Right kidney (tissue), 9 donors: Measurements from ENCODE around the gene PAH.
A peak's percentile ranks its signal among the peaks of the same experiment; 100 is the strongest.

ENCODE experiments used
- DNase-seq: peaks from one replicate; pipeline ENCODE4 v3.0.0-alpha.2; 2016
- long read RNA-seq, 8 donors: transcript quantifications; one replicate each; lab custom pipeline, GENCODE V29; 2026

PAH gene
- long read RNA-seq, donor 1, full-length matches to known transcripts, result 12 of 12 reads
- long read RNA-seq, donor 1, partial matches to known transcripts, result 0 of 12 reads
- long read RNA-seq, donor 1, other reads (novel, unspliced or antisense), result 0 of 12 reads
- long read RNA-seq, donor 2, full-length matches to known transcripts, result 9 of 14 reads
- long read RNA-seq, donor 2, partial matches to known transcripts, result 5 of 14 reads
- long read RNA-seq, donor 2, other reads (novel, unspliced or antisense), result 0 of 14 reads
- long read RNA-seq, donor 3, full-length matches to known transcripts, result 3 of 3 reads
- long read RNA-seq, donor 3, partial matches to known transcripts, result 0 of 3 reads
- long read RNA-seq, donor 3, other reads (novel, unspliced or antisense), result 0 of 3 reads
- long read RNA-seq, donor 4, full-length matches to known transcripts, result 6 of 6 reads
- long read RNA-seq, donor 4, partial matches to known transcripts, result 0 of 6 reads
- long read RNA-seq, donor 4, other reads (novel, unspliced or antisense), result 0 of 6 reads
- long read RNA-seq, donor 5, full-length matches to known transcripts, result 11 of 11 reads
- long read RNA-seq, donor 5, partial matches to known transcripts, result 0 of 11 reads
- long read RNA-seq, donor 5, other reads (novel, unspliced or antisense), result 0 of 11 reads
- long read RNA-seq, donor 6, full-length matches to known transcripts, result 3 of 3 reads
- long read RNA-seq, donor 6, partial matches to known transcripts, result 0 of 3 reads
- long read RNA-seq, donor 6, other reads (novel, unspliced or antisense), result 0 of 3 reads
- long read RNA-seq, donor 7, full-length matches to known transcripts, result 9 of 18 reads
- long read RNA-seq, donor 7, partial matches to known transcripts, result 9 of 18 reads
- long read RNA-seq, donor 7, other reads (novel, unspliced or antisense), result 0 of 18 reads
- long read RNA-seq, donor 8, full-length matches to known transcripts, result 8 of 16 reads
- long read RNA-seq, donor 8, partial matches to known transcripts, result 8 of 16 reads
- long read RNA-seq, donor 8, other reads (novel, unspliced or antisense), result 0 of 16 reads

DNA sequence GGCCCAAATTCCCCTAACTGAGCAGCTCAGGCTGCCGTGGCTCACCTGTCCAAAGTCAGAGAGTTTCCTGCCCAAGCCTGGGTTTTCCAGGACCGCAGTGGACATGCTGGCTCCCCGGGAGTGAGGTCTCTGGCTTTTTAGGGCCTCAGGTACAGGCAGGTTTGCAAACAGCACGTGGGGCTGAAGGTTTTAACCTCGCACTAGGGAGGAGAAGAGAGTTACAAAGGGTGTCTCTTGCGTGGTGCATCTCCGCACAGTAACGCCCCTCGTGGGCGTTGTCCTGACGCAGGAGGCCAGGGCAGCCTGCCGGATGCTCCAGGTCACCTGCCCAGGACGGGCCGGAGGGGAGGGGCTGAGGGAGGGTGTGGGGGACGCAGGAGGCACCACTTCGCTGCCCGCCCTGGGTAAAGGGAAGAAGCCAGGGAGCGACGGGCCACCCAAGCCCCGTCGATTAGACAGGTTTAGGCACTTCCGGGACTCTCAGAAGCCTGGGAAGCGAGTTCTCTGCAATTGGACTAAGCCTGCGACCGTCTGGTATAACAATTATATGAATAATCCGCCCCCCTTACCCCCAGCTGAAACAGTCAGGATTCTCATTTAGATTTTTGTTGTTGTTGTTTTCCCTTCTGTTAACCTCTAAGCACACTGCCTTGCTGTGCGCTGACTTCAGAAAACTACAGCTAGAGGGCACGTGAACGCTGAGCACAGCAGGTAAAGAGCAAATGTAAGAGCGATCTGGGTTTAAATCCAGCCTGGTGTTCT lies at the start of gene PAH:
Gene PAH (minus strand): TSS at position 219 of the 762 bp plus-strand sequence. CDS start 114 bp downstream, at position 105.
- DNase-seq, result peak; percentile 28

DNA sequence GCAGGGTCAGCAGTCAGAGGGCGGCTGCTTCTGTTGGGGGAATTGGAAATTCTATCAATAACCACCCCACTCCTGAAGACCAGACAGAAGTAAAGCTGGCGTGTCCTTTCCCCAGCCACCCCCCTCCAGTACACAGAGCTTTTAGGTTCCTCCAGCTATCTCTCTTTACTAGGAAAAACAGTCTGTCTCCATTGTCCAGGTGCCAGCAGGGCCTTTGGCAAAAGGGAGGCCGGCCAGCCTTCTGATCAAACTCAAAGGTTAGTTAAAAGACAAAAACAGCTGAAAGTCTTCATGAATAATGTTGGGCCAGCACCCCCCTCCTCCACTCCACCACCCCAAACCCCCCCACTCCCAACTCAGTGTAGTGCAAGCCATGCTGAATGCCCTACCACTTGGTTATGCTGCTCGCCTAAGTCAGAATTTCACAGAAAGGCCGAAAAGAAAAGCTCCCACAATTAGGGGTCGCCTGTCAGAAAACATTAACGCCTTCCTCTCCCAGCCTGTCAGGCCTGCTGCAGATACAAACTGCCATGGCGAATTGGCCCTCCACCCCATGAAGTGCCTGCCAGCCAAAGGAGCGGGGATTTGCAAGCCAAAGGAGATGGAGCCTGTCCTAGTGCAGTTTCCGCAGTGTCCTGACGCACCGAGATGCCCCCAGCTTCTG lies 49.3 kb upstream of the PAH start:
- DNase-seq, result no peak

DNA sequence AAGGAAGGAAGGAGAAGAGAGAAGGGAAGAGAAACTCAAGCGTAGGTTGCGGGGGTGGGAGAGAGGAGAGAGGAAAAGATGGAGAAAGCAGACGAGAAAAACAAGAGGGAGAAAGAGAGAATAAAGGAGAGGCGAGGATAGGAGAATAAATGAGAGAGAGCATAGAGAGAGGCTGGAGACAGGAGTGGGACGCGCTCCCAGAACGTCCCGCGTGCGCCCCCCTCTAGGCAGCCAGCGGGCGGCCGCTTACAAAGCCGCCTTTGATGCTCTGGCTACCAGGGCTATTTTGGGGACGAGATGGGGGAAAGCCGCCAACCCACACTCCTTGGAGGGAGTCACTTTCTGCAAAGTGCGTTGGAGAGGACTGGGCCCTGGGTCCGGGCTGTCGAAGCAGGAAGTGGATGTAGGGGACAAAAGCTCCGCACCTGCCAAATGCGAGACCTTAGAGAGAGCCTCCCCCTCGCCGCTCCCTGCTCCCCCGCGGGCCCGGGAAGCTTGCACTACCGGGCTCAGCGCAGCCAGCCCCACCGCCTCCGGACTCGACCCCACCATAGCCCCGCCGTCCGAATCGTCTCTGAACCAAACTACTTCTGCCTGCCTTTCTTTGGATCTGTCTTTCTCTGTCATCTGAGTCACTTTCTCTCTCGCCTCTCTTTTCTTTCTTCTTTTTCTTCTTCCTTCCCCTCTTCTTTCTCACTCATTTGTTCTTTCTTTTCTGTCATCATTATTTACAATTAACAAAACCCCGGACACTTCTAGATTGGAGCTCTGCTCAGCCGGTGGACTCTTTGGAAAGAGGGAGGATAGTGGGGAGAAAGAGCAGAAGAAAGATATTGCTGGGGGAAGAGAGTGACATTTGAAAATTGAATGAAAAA lies 48.5 kb upstream of the PAH start:
- no peak for DNase-seq

DNA sequence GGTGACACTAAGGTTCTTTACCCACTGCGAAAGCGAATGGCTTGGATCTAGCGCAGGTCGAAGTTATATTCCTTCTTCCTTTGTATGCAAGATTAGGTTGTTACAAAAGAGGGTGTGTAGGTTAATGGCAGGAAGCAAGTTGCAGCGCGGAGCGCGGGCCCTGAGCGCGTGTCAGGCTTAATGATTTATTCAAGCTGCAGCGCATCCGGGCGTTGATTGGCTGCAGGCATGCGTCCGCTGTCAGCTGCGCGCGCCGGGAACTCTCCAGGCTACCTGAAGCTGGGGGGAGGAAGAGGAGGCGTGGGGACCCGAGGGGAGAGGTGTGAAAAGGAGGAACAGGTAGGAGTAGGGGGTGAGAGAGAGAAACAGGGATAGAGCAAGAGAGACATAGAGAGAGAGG lies 47.8 kb upstream of the PAH start:
- no peak for DNase-seq

- DNase-seq, result no peak
Measured at GRCh38 chr12:102963796-102964195, 46.8 kb upstream of the PAH start.

GRCh38 chr12:102962986-102963385 lies 45.9 kb upstream of the PAH start:
- DNase-seq, result no peak

GRCh38 chr12:102962532-102962931 lies 45.5 kb upstream of the PAH start:
- no peak for DNase-seq

DNA sequence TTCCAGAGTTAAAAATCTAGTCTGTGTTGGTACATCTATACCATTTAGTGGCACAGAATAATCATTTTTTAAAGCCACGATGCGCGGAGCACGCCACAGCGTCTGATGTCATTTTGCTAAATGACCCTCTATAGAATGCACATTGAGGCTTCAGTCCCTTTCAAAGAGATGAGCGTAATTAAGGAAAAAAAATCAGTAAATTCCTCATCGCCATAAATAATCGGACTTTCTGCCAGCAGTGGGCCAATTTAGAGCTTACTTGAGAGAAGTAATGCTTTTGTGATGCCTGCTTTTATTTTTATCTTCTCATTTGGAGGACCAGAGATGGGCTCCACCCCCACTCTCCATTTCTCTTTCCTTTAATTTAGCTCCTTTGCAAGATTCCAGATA lies 44.4 kb upstream of the PAH start:
- no peak for DNase-seq

DNA sequence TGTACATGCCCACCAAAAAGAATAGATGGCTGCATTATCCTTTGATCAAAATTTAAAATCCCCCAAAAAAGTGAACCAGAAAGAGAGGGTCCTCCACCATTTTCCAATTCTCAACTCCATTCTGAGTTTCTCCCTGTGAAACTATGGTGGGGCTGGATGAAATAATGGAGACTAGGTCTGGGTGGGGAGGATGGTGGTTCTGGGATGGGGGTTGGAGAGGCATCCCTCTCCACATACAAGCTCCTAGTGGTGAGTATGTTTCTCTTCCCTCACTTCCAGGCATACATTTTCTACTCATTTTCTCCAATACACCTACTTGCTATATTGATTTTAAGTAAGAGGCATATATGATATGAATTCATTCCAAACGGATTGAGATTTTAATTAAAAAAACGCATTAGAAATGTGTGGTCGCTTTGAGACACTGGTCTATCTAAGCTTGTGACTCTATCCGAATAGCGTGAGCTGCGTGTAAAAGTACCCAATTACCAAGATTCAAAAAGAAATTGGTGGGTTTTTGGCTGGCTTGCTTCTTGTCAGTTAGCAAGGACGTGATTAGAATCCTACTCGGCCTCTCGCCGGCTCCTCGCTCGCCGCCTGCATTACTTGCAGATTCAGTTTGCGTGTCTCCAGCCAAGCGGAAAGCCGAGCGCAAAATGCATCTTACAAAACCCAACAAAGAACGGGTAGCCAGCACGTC lies 43.9 kb upstream of the PAH start:
- DNase-seq, result no peak

GRCh38 chr12:102959391-102959790 lies 42.3 kb upstream of the PAH start:
- DNase-seq, result no peak

DNA sequence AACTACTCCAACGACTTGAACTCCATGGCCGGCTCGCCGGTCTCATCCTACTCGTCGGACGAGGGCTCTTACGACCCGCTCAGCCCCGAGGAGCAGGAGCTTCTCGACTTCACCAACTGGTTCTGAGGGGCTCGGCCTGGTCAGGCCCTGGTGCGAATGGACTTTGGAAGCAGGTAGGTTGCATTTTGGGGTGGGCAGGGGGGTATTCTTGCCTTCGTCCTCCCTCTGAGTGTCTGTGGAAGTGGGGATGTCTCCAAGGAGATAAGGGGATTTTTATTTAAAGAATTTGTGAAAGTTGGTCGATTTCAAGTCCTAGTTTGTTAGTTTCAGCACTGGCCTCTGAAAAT lies 41.8 kb upstream of the PAH start:
- DNase-seq, result no peak

DNA sequence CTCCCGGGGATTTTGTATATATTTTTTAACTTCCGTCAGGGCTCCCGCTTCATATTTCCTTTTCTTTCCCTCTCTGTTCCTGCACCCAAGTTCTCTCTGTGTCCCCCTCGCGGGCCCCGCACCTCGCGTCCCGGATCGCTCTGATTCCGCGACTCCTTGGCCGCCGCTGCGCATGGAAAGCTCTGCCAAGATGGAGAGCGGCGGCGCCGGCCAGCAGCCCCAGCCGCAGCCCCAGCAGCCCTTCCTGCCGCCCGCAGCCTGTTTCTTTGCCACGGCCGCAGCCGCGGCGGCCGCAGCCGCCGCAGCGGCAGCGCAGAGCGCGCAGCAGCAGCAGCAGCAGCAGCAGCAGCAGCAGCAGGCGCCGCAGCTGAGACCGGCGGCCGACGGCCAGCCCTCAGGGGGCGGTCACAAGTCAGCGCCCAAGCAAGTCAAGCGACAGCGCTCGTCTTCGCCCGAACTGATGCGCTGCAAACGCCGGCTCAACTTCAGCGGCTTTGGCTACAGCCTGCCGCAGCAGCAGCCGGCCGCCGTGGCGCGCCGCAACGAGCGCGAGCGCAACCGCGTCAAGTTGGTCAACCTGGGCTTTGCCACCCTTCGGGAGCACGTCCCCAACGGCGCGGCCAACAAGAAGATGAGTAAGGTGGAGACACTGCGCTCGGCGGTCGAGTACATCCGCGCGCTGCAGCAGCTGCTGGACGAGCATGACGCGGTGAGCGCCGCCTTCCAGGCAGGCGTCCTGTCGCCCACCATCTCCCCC lies 41.2 kb upstream of the PAH start:
- peak; percentile 74 for DNase-seq

- DNase-seq, result no peak
Measured at GRCh38 chr12:102957339-102958050, 40.5 kb upstream of the PAH start, which contains the start of gene ASCL1. TSS of gene ASCL1 (plus strand) at chr12:102957674. CDS start at chr12:102958245, 571 bp downstream.

DNA sequence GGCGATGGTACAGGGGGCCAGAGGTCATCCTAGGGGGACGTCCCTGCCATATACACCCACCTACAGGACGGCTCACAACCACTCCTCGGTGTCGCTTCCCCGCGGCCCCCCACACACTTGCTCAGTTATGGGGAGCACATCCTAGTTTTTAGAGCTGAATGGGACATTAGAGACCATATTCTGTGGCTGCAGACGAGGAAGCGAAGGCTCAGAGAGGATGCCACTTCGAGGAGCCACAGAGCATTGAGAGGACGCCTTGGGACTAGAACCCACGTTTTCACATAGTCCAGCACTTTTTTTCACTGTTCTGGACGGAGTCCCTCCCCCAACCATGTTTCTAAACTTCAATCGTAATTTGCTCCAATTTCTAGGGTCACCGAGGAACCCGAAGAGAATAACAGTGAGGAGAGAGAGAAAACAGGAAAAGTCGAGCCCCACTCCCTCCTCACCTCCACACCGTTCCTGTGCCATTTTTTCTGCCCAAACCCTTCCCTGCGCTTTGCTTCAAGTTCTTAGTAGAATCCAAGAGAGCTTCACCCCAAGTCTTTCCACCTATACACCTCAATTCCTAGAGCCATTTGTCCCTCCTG lies 39.8 kb upstream of the PAH start:
- no peak for DNase-seq

DNA sequence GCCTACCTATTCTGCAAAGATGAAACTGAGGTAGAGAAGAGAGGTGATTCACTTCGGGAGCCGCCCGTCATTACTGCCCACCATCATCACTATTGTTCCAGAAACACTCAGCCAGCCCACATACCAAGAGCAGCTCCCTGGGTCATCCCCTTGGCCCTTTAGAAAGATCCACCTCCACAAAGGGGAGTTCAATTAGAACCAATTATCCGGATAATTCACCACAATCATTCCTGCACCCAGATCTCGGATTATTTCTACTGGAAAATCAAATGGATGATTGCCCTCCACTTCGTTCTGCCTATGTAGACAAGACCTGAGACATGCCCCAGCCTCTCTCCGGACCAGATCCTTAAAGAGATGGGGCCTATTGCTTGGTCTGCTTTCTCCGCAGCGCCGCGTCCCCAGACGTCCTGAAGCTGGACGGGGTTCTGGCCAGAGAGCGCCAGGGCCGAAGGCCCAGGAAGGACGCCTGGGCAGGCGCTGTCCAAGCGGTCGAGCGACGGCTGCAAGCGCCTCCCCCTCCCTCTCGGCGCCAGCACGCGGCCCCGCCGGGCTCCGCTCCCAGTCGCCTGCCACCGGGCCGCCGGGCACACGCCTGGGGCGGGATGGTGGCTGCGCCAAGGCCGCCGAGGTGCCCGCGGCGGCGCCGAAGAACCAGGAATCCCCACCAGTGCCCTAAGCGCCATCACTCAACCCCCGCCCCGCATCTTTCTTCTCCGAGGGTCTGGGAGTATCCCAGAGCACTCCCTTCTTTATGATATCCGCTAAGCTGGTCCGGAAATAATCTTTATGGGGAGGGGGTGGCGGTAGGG lies 39.1 kb upstream of the PAH start:
- DNase-seq, result no peak

DNA sequence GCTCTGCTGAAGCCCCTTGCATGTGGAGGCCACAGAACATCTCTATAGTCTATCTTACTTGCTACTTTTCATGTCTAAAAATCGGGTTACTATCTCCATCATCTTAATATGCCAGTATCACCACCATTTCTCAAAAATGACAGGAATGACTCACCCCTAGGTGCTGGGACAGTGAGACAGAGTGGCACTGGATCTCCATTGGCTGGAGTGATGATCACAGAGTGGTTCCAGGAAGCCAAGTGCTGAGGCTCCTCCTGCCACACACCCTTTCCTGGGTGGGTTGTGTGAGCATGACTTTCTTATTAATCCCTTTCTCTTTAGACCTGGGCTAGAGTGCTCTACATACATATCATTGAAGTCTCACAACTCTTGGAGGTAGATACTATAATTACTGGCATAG lies 37.1 kb upstream of the PAH start:
- DNase-seq, result no peak

DNA sequence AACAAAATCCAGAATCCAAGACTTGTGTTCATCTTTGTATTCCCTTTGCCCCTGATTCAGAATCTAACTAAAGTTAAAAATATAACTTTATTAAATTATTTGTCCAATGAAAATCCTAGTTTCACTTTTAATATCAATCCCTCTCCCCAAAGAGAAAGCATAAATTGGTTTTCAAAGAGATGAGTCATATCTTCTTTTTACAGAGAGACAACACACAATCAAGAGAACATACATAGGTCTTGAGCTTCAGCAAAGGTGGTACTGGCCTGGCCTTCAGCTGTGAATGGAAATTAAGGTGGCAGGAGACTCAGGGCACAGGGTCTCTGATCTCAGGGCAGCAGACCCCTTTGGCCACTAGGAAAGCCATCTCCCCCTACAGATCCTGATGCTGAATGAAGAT lies 36.2 kb upstream of the PAH start:
- no peak for DNase-seq
